ENCODE data around the gene GIPC1. TPM values are rescaled to one million over a fixed set of nuclear protein-coding genes. Genes with fewer than 3 reads are reported as not detected.
"Not testable (repeated sequence)": the region's sequence is repeated elsewhere in the genome, so short reads cannot be mapped to it uniquely, and the experiment has no call there.

GIPC1 gene
- total RNA-seq, 1 donor from 2014 or later: 45.5 TPM

DNA sequence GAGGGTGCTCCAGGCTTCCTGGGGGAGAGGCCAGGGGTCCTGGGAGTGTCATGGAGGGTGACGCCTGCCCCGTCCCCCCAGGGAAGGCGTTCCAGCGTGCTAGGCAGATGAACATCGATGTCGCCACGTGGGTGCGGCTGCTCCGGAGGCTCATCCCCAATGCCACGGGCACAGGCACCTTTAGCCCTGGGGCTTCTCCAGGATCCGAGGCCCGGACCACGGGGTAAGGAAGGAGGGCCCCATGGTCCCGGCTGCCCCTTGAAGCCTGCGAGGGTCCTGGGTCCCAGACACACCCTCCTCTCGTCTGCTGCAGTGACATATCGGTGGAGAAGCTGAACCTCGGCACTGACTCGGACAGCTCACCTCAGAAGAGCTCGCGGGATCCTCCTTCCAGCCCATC lies 32.2 kb downstream of the GIPC1 start:
- no peaks in the 10 kb centered on the region for H3K27me3 ChIP-seq (ENCODE audit: low read depth)
- no peak for DNase-seq
- no peak overlapping the region for H3K4me3 ChIP-seq
- H3K27ac ChIP-seq (replicated peaks): no peak overlapping the region
- intact Hi-C loops (cut with micrococcal nuclease): no loop called here
- no peaks in the 10 kb centered on the region for H3K4me1 ChIP-seq
- H3K9me3 ChIP-seq (replicated peaks): no peaks in the 10 kb centered on the region
- TF ChIP-seq, protein P1, sequence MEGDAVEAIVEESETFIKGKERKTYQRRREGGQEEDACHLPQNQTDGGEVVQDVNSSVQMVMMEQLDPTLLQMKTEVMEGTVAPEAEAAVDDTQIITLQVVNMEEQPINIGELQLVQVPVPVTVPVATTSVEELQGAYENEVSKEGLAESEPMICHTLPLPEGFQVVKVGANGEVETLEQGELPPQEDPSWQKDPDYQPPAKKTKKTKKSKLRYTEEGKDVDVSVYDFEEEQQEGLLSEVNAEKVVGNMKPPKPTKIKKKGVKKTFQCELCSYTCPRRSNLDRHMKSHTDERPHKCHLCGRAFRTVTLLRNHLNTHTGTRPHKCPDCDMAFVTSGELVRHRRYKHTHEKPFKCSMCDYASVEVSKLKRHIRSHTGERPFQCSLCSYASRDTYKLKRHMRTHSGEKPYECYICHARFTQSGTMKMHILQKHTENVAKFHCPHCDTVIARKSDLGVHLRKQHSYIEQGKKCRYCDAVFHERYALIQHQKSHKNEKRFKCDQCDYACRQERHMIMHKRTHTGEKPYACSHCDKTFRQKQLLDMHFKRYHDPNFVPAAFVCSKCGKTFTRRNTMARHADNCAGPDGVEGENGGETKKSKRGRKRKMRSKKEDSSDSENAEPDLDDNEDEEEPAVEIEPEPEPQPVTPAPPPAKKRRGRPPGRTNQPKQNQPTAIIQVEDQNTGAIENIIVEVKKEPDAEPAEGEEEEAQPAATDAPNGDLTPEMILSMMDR (IDR thresholded peaks at IDR 0.05; ENCODE audit: borderline replicate concordance): no peak
- peaks cover 100% of the 10 kb centered on the region for H3K36me3 ChIP-seq

DNA sequence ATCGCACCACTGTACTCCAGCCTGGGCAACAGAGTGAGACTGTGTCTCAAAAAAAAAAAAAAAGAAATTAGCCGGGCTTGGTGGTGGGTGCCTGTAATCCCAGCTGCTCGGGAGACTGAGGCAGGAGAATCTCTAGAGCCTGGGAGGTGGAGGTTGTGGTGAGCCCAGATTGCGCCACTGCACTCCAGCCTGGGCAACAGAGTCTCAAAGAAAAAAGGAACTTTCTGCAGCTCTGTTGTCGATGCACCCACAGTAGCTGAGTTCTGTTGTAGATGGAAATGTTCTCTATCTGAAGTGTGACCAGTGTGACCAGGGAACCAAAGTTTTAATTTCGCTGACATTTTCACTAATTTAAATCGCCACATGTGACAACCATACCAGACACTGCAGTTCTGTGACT lies 33.5 kb downstream of the GIPC1 start:
- H3K4me3 ChIP-seq; DNase-seq; intact Hi-C loops (cut with micrococcal nuclease); H3K27ac ChIP-seq (replicated peaks); H3K4me1 ChIP-seq; H3K9me3 ChIP-seq (replicated peaks); H3K27me3 ChIP-seq (ENCODE audit: low read depth): not testable (repeated sequence)
- H3K36me3 ChIP-seq: peaks cover 100% of the 10 kb centered on the region

DNA sequence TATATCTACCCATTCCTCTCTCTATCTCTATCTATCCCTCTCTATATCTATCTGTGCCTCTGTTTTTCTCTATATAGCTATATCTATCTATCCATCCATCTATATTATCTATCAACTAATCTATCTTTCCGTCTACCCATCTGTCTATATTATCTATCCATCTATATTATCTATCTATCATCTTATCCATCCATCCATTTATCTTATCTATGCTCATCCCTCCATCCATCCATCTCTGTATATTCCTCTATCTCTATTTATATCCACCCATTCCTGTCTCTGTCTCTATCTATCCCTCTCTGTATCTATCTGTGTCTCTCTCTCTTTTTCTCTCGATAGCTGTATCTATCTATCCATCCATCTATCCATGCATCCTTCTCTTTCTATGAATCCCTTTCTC lies 35.0 kb downstream of the GIPC1 start:
- no peak for DNase-seq
- Histone ChIP-seq H3K4me3 (no peak overlapping the region), H3K4me1 (no peaks in the 10 kb centered on the region), H3K36me3 (peaks cover 94% of the 10 kb centered on the region), H3K27ac (replicated peaks) (no peak overlapping the region), H3K27me3 (ENCODE audit: low read depth) (no peaks in the 10 kb centered on the region), H3K9me3 (replicated peaks) (no peaks in the 10 kb centered on the region)
- intact Hi-C loops (cut with micrococcal nuclease): no loop called here
- TF ChIP-seq, protein P1 (IDR thresholded peaks at IDR 0.05; ENCODE audit: borderline replicate concordance): no peak

DNA sequence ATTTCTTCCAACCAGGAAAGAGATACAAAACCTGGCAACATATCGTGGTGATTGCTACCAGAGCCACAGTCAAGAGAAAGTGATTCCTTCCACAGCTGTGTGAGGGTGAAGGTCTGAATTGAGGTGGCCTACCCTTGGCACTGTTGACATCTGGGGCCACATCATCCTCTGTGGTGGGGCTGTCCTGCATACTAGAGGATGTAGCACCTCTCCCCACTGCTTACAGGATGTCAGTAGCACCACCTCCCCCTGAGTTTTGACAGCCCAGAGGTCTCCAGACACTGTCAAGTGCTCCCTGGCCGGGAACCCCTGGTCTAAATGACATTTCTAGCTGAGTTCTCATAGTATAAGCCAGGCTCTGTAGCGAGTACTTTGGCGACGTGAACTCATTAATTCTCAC lies 36.2 kb downstream of the GIPC1 start:
- H3K4me3 ChIP-seq: no peak overlapping the region
- no peaks in the 10 kb centered on the region for H3K4me1 ChIP-seq
- no peak for DNase-seq
- peaks cover 94% of the 10 kb centered on the region for H3K36me3 ChIP-seq
- H3K9me3 ChIP-seq (replicated peaks): no peaks in the 10 kb centered on the region
- intact Hi-C loops (cut with micrococcal nuclease): no loop called here
- no peak overlapping the region for H3K27ac ChIP-seq (replicated peaks)
- no peaks in the 10 kb centered on the region for H3K27me3 ChIP-seq (ENCODE audit: low read depth)
- TF ChIP-seq, protein P1 (IDR thresholded peaks at IDR 0.05; ENCODE audit: borderline replicate concordance): no peak

DNA sequence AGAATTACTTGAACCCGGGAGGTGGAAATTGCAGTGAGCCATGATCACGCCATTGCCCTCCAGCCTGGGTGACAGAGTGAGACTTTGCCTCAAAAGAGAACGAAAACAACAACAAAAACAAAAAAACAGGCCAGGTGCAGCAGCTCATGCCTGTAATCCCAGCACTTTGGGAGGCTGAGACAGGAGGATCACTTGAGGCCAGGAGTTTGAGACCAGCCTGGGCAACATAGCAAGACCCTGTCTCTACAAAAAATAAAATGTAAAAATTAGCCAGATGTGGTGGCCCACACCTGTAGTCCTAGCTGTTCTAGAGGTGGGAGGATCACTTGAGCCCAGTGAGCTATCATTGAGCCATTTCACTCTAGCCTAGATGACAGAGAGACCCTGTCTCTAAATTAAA lies 43.6 kb downstream of the GIPC1 start:
- H3K27ac ChIP-seq (replicated peaks); H3K27me3 ChIP-seq (ENCODE audit: low read depth); H3K4me1 ChIP-seq; intact Hi-C loops (cut with micrococcal nuclease); H3K9me3 ChIP-seq (replicated peaks); H3K4me3 ChIP-seq; DNase-seq: not testable (repeated sequence)
- peaks cover 95% of the 10 kb centered on the region for H3K36me3 ChIP-seq

DNA sequence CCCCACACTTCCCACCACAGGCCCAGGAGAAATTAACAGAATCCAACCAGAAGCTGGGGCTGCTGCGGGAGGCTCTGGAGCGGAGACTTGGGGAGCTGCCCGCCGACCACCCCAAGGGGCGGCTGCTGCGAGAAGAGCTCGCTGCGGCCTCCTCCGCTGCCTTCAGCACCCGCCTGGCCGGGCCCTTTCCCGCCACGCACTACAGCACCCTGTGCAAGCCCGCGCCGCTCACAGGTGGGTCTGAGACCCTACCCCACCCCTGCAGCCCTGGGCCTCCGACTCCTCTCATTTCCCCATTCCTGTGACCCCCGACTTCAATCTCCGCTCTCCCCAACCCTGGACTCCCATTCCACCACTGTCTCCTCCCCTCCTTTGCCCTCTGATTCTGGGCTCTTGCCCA lies 45.1 kb downstream of the GIPC1 start:
- H3K27ac ChIP-seq (replicated peaks): no peak overlapping the region
- no peak for DNase-seq
- H3K4me1 ChIP-seq: no peaks in the 10 kb centered on the region
- H3K4me3 ChIP-seq: no peak overlapping the region
- H3K27me3 ChIP-seq (ENCODE audit: low read depth): no peaks in the 10 kb centered on the region
- TF ChIP-seq, protein P1 (IDR thresholded peaks at IDR 0.05; ENCODE audit: borderline replicate concordance): no peak
- intact Hi-C loops (cut with micrococcal nuclease): no loop called here
- peaks cover 100% of the 10 kb centered on the region for H3K36me3 ChIP-seq
- no peaks in the 10 kb centered on the region for H3K9me3 ChIP-seq (replicated peaks)

Measured in left ventricle myocardium inferior (tissue), 1 donor.